ELF-1 (cell line): ENCODE data around the gene TANGO2.

Experiments used
- DNase-seq: peaks from one replicate; pipeline ENCODE4 v3.0.0-alpha.2; 2016; ENCODE audit warnings: low read depth, low spot score

Gene TANGO2

GRCh38 chr22:20043057-20043996 lies 22.4 kb downstream of the TANGO2 start:
- no peak for DNase-seq

GRCh38 chr22:20043997-20044342 lies 23.1 kb downstream of the TANGO2 start:
- DNase-seq = no peak

- no peak for DNase-seq
These were observed 23.7 kb downstream of the TANGO2 start for GRCh38 chr22:20044495-20045151.

GRCh38 chr22:20046730-20047129 lies 25.8 kb downstream of the TANGO2 start:
- DNase-seq = no peak

GRCh38 chr22:20051927-20052308 lies 31.0 kb downstream of the TANGO2 start:
- no peak for DNase-seq

- DNase-seq = no peak
These were observed 31.7 kb downstream of the TANGO2 start for GRCh38 chr22:20052309-20053259.

GRCh38 chr22:20053407-20054033 lies 32.6 kb downstream of the TANGO2 start:
- DNase-seq = no peak

- no peak for DNase-seq
These were observed 33.1 kb downstream of the TANGO2 start for GRCh38 chr22:20054034-20054427.

GRCh38 chr22:20054485-20054884 lies 33.6 kb downstream of the TANGO2 start:
- no peak for DNase-seq

- no peak for DNase-seq
These were observed 34.2 kb downstream of the TANGO2 start for GRCh38 chr22:20055144-20055543.

GRCh38 chr22:20055654-20056053 lies 34.7 kb downstream of the TANGO2 start:
- DNase-seq = no peak

GRCh38 chr22:20056161-20056560 lies 35.3 kb downstream of the TANGO2 start:
- DNase-seq = no peak

GRCh38 chr22:20056696-20057386 lies 35.9 kb downstream of the TANGO2 start:
- no peak for DNase-seq

GRCh38 chr22:20057596-20058268 lies 36.8 kb downstream of the TANGO2 start:
- DNase-seq = no peak

GRCh38 chr22:20058989-20059770 lies 38.3 kb downstream of the TANGO2 start:
- DNase-seq = no peak

GRCh38 chr22:20060700-20061480 lies 40.0 kb downstream of the TANGO2 start:
- no peak for DNase-seq

- DNase-seq = no peak
These were observed 40.6 kb downstream of the TANGO2 start for GRCh38 chr22:20061481-20061861.

GRCh38 chr22:20062043-20062765 lies 41.3 kb downstream of the TANGO2 start:
- DNase-seq = no peak
